GM12872 (cell line): ENCODE measurements around the gene PLD3.

Source experiments
- TF ChIP-seq, protein P1 (sequence below): IDR thresholded peaks from 3 replicates; pipeline ENCODE4 v1.5.1; 2011; ENCODE audit warnings: low read depth, mild to moderate bottlenecking, low read length, moderate library complexity; ENCODE audit not compliant: insufficient read depth

The PLD3 gene

DNA sequence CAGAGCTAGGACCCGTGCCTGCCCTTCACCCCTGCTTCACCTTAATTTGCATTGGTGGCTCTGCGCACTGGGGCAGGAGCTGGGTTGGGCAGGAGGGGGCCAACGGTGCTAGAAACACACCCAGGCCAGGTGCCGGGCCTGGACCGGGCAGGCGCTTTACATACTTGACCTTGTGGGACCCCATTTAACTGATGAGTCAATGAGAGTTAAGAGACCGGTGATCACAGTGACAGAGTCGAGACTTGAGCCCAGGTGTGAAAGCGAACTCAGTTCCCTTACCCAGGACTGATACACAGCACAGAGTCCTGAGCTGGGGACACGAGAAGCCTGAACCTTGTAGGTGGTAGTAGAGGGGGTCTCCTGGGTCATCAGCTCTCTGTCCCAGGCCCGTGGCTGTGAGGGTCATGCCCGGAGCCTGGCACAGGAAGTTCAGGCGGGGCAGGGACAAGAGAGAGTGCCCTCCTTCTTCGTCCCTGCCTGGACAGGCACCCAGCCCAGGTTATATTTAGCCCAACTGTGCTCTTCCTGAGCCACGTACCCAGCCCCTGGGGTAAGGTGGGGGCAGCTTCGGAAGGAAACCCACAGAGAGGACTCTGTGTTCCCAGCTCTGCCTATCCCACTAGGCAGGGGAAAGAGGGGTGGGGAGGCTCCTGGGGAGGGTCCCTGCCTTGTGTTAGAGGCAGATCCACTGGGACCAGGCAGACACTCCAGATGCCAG is 62.8 kb downstream of the PLD3 start:
- TF ChIP-seq, protein P1, sequence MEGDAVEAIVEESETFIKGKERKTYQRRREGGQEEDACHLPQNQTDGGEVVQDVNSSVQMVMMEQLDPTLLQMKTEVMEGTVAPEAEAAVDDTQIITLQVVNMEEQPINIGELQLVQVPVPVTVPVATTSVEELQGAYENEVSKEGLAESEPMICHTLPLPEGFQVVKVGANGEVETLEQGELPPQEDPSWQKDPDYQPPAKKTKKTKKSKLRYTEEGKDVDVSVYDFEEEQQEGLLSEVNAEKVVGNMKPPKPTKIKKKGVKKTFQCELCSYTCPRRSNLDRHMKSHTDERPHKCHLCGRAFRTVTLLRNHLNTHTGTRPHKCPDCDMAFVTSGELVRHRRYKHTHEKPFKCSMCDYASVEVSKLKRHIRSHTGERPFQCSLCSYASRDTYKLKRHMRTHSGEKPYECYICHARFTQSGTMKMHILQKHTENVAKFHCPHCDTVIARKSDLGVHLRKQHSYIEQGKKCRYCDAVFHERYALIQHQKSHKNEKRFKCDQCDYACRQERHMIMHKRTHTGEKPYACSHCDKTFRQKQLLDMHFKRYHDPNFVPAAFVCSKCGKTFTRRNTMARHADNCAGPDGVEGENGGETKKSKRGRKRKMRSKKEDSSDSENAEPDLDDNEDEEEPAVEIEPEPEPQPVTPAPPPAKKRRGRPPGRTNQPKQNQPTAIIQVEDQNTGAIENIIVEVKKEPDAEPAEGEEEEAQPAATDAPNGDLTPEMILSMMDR: no peak

DNA sequence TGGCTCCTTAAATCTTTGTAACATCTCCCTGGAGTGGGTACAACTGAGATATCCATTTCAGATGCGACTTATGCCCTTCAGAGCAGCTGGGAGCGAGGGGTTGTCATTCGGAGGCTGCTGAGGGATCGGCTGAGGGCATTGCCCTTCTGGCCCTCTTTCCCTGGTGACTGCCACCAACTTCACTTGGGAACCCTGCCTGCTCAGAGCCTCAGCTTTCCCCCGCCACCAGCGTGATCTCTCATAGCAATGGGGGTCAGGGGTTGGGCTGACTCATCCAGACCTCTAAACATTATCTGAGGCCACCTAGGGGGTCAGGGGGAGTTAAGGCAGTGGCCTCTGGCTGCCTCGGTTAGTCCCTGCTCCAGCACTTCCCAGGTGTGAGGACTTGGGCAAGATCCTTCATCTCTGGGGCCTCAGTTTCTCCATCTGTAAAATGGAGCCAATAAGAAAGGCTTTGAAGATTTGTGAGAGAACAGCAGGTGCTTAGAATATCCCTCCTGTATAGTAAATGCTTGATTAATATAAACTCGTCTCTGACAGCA is 63.5 kb downstream of the PLD3 start:
- TF ChIP-seq, protein P1: no peak

DNA sequence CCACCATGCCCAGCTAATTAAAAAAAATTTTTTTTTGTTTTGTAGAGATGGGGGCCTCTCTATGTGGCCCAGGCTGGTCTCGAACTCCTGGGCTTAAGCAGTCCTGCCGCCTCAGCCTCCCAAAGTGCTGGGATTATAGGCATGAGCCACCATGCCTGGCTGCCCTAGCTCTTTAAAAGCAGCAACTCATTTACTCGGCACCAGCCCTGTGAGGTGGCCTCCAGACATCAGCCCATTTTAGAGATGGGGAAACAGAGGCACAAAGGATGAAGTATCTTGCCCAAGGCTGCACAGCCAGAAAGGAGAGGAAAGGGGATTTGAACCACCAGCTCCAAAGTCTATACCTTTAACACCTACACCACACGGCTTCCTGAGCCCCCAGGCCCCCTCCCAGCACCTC is 64.4 kb downstream of the PLD3 start:
- TF ChIP-seq, protein P1: no peak

DNA sequence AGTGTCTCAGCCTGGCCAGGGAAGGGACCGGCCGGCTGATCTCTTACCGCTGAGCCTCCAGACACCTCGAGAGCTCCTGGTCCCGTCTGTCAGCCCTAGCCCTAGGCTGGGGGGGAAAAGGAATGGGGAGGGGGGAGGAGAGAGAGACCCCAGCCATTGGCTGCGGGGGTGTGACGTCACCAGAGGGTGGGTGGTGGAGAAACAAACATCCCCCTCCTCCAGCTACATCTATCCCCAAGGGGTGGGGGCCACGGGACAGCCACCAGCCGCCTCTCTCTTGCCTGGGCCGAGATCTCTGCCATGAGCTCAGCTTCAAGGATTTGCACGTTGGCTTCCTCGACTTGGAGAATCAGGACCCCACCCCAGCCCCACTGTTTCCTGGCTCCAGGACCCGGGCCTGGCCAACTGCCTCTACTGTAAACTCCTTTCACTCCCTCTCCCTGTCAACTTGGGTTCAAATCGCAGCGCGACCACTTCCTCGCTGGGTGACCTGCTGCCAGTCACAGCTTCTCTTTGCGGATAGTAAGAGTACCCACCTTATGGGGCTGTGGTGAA is 64.9 kb downstream of the PLD3 start, which contains the start of gene PRX:
TSS of gene PRX (minus strand) at position 88 of the 555 bp plus-strand sequence. CDS start 5,446 bp downstream, outside the sequence.
- TF ChIP-seq, protein P1: no peak

DNA sequence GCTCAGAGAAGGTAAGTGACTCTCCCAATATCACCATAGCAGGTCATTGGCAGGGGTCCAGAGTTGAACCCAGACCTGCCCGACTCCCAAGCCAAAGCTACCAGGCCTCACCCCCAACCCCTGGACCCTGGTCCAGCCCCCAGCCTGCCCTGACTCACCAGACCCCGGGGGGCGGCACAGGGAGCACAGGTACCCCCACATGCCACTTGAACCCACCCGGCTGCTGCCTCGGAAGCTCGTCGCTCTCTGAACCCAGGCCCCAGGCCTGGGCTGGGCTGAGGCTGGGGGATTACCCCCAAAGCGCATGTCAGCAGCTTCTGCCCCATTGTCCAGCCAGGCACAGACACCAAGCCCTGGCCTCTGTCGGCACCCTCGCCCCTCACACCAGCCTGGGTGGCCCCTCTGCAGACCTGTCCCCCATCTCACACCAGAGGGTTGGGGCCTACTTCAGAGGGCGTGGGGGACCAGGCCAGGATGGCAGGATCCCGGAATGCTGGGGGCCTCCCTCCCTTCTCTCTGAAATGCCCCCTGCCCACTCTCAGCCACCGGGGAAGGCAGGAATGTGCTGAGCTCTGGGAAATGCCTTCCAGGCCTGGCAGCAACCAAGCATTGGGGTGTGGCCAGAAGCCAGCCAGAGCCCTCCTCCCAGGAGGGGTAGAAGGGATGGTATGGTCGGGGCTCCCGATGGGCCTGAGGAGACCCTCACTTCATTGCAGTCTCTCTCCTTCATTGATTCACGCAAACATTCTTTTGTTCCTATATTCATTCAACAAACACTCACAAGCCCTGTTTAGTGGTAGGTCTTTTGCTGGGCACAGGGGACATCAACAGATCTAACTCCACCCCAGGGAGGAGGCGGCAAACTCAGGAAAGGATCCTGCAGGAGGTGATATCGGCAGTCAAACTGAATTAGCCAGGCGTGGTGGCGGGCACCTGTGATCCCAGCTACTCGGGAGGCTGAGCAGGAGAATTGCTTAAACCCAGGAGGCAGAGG is 66.3 kb downstream of the PLD3 start:
- TF ChIP-seq, protein P1: no peak

DNA sequence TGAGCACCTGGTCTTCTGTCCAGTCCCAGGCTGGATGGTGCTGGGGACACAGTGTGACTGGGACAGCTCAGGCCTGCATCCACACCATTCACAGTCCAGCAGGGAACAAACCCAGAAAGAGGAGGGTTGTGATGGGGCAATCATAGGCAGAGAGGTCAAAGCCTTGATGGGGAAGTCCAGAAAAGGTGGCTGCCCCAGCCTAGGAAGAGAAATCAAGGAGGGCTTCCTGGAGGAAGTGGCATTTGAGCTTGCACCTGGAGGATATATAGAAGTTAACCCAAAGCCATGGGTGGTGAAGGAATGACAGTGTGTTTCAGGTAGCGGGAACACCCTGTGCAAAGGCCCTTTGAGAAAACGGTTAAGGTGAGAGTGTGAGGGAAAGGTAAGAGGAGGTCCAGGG is 67.3 kb downstream of the PLD3 start:
- TF ChIP-seq, protein P1: no peak
